ENCODE results near the gene PRSS2.

Gene PRSS2

GRCh38 chr7:142799437-142799835 is 28.7 kb downstream of the PRSS2 start:
- TF ChIP-seq CTCF (IDR thresholded peaks at IDR 0.05), result no peak
- no peak for DNase-seq
- H3K9me3 Mint-ChIP-seq, result no peaks in the 10 kb centered on the region
- H3K4me3 Mint-ChIP-seq, result no peak overlapping the region
- H3K27me3 Mint-ChIP-seq (ENCODE audit: low read depth, poor library complexity), result peaks cover 90% of the 10 kb centered on the region
- no peaks in the 10 kb centered on the region for H3K36me3 Mint-ChIP-seq (ENCODE audit: low read depth)
- peaks cover 16% of the 10 kb centered on the region for H3K4me1 Mint-ChIP-seq
- H3K27ac Mint-ChIP-seq, result no peak overlapping the region

GRCh38 chr7:142800088-142800487 is 29.3 kb downstream of the PRSS2 start:
- no peak for TF ChIP-seq CTCF (IDR thresholded peaks at IDR 0.05)
- no peak for DNase-seq
- Mint-ChIP-seq H3K27ac (no peak overlapping the region), H3K27me3 (ENCODE audit: low read depth, poor library complexity) (peaks cover 90% of the 10 kb centered on the region), H3K36me3 (ENCODE audit: low read depth) (no peaks in the 10 kb centered on the region), H3K9me3 (no peaks in the 10 kb centered on the region), H3K4me3 (no peak overlapping the region), H3K4me1 (peaks cover 16% of the 10 kb centered on the region)

GRCh38 chr7:142800699-142801260 is 30.0 kb downstream of the PRSS2 start:
- no peak for TF ChIP-seq CTCF (IDR thresholded peaks at IDR 0.05)
- no peak for DNase-seq
- Mint-ChIP-seq H3K27me3 (ENCODE audit: low read depth, poor library complexity) (peaks cover 90% of the 10 kb centered on the region), H3K36me3 (ENCODE audit: low read depth) (no peaks in the 10 kb centered on the region), H3K4me1 (peaks cover 16% of the 10 kb centered on the region), H3K27ac (no peak overlapping the region), H3K9me3 (no peaks in the 10 kb centered on the region), H3K4me3 (no peak overlapping the region)

- H3K4me1 Mint-ChIP-seq, result peaks cover 9% of the 10 kb centered on the region
- no peak overlapping the region for H3K4me3 Mint-ChIP-seq
- H3K9me3 Mint-ChIP-seq, result no peaks in the 10 kb centered on the region
- peaks cover 89% of the 10 kb centered on the region for H3K27me3 Mint-ChIP-seq (ENCODE audit: low read depth, poor library complexity)
- no peak overlapping the region for H3K27ac Mint-ChIP-seq
- DNase-seq, result no peak
- H3K36me3 Mint-ChIP-seq (ENCODE audit: low read depth), result no peaks in the 10 kb centered on the region
- TF ChIP-seq CTCF (IDR thresholded peaks at IDR 0.05), result no peak
Measured at GRCh38 chr7:142801601-142802295, 31.0 kb downstream of the PRSS2 start.

- Mint-ChIP-seq H3K27ac (no peak overlapping the region), H3K36me3 (ENCODE audit: low read depth) (no peaks in the 10 kb centered on the region), H3K4me3 (no peak overlapping the region), H3K9me3 (no peaks in the 10 kb centered on the region), H3K4me1 (peaks cover 9% of the 10 kb centered on the region), H3K27me3 (ENCODE audit: low read depth, poor library complexity) (peaks cover 89% of the 10 kb centered on the region)
- no peak for DNase-seq
- TF ChIP-seq CTCF (IDR thresholded peaks at IDR 0.05), result no peak
Measured at GRCh38 chr7:142802301-142802700, 31.5 kb downstream of the PRSS2 start.

GRCh38 chr7:142803901-142804300 is 33.1 kb downstream of the PRSS2 start:
- no peaks in the 10 kb centered on the region for H3K36me3 Mint-ChIP-seq (ENCODE audit: low read depth)
- H3K4me3 Mint-ChIP-seq, result no peak overlapping the region
- H3K27me3 Mint-ChIP-seq (ENCODE audit: low read depth, poor library complexity), result peaks cover 85% of the 10 kb centered on the region
- no peaks in the 10 kb centered on the region for H3K4me1 Mint-ChIP-seq
- no peak for DNase-seq
- no peak for TF ChIP-seq CTCF (IDR thresholded peaks at IDR 0.05)
- no peak overlapping the region for H3K27ac Mint-ChIP-seq
- no peaks in the 10 kb centered on the region for H3K9me3 Mint-ChIP-seq
